Esophagus squamous epithelium (tissue), 5 donors: ENCODE results near the gene MEF2C. TPM values are rescaled to one million over a fixed set of nuclear protein-coding genes. Genes with fewer than 3 reads are reported as not detected.

ENCODE experiments used
- DNase-seq: peaks from one replicate; lab custom pipeline; 2025; lab: John Stamatoyannopoulos, UW
- H3K27ac ChIP-seq, 4 donors: fragments of 200-600 bp; sonication (generic); one replicate each; pipeline ENCODE4 v1.5.1; 2016 to 2019; ENCODE audit warnings: mild to moderate bottlenecking in 1 of 4
- H3K27me3 ChIP-seq, 4 donors: fragments of 200-600 bp; sonication (generic); 1 replicate in 3 of 4; 2 replicates in 1 of 4; pipeline versions ENCODE4 v1.5.1 to v1.6.0; 2017 to 2021; ENCODE audit warnings: antibody characterized with exemption in 1 of 4
- H3K36me3 ChIP-seq, 3 donors: fragments of 200-600 bp; sonication (generic); one replicate each; pipeline ENCODE4 v1.5.1; 2016 to 2019
- H3K4me1 ChIP-seq, 3 donors: fragments of 200-600 bp; sonication (generic); one replicate each; pipeline ENCODE4 v1.5.1; 2017 to 2019
- H3K4me3 ChIP-seq, 4 donors: fragments of 200-600 bp; sonication (generic); 1 replicate in 3 of 4; 2 replicates in 1 of 4; pipeline ENCODE4 v1.5.1; 2016 to 2019; ENCODE audit warnings: mild to moderate bottlenecking in 2 of 4, moderate library complexity in 1 of 4
- H3K9me3 ChIP-seq, 3 donors: fragments of 200-600 bp; sonication (generic); one replicate each; pipeline ENCODE4 v1.5.1; 2016 to 2019
- POLR2A ChIP-seq, 4 donors: fragments of 450-650 bp; IDR thresholded peaks; one replicate each; pipeline ENCODE4 v1.6.1; 2017; ENCODE audit warnings: antibody characterized with exemption in 4 of 4, mild to moderate bottlenecking in 4 of 4, moderate library complexity in 3 of 4
- WGBS, 2 donors: methylation state at CpG; one replicate each; pipeline ENCODE4 v1.1.5; 2018; 5-methylcytosine and 5-hydroxymethylcytosine counted together
- intact Hi-C: fragments of 100-400 bp; cut with DNase I; formaldehyde crosslinking; loops from one replicate; pipeline ENCODE4 v1.15.0; 2022
- total RNA-seq, 4 donors: library from RNA; depleted of rRNA; stranded (reverse); fragments of >200 nt; gene quantifications; one replicate each; pipeline ENCODE4 v1.1.0, GENCODE V29; 2016
- TF ChIP-seq, protein P1 (sequence below), 6 experiments: fragments of 450-650 bp in 4 of 6; fragments of 200-600 bp in 2 of 6; sonication (generic) in 2 of 6; IDR thresholded peaks; one replicate each; pipeline ENCODE4 v1.5.1; 2016 to 2019; ENCODE audit warnings: antibody characterized with exemption in 6 of 6, mild to moderate bottlenecking in 4 of 6, moderate library complexity in 4 of 6
- donor health status: DM: yes; HTN: yes; CAD: no.

Gene MEF2C
- total RNA-seq, 4 donors from 2014 or later, result 3.1 to 17.5 (median 9.9) TPM

DNA sequence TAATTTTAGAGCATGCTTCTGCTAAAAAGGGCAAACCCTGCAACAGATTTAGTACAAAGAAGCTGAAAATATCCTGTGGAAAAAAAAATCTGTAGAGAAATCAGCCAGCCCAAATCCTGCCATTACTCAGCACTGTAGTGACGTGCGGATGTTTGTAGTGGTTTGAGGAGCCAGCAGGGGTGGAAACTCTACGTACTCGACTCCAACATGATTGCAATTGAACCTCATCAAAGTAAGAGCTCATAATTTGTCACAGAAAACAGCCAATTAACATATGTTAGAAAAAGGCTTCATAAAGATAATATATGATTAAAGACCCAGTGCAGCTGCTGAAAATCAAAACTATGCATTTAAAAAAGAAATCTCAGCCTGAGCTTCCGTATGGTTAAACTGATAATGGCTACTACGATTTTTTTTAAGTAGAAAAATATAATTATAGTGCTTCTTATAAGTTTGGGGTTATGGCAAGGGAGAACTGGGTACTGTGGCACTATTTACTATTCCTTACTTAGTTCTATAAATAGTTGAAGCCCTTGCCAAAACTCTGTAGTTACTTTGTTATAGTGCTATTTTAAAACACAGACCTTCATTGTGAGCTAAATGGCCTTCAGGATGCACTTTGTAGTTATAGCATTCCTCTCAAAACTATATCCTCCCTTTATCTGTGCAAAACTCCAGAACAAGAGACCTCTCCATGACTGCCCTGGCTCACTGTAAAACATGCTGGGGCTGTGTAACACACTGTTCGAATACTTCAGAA lies 49.4 kb downstream of the MEF2C start:
- Histone ChIP-seq H3K4me1 (peaks cover 0 to 48% (median 5%) of the 10 kb centered on the region in 3 donors), H3K27me3 (no peaks in the 10 kb centered on the region), H3K27ac (peak overlapping the region in 3 of 4 donors; percentile 70 to 75 (median 74)), H3K4me3 (peak overlapping the region in 1 of 4 donors; percentile 12), H3K36me3 (no peaks in the 10 kb centered on the region), H3K9me3 (no peaks in the 10 kb centered on the region)
- WGBS, 2 donors, result 39 to 46% methylated on average over 7 of the region's 7 CpGs
- no peak for TF ChIP-seq POLR2A (IDR thresholded peaks at IDR 0.05)
- TF ChIP-seq, protein P1, sequence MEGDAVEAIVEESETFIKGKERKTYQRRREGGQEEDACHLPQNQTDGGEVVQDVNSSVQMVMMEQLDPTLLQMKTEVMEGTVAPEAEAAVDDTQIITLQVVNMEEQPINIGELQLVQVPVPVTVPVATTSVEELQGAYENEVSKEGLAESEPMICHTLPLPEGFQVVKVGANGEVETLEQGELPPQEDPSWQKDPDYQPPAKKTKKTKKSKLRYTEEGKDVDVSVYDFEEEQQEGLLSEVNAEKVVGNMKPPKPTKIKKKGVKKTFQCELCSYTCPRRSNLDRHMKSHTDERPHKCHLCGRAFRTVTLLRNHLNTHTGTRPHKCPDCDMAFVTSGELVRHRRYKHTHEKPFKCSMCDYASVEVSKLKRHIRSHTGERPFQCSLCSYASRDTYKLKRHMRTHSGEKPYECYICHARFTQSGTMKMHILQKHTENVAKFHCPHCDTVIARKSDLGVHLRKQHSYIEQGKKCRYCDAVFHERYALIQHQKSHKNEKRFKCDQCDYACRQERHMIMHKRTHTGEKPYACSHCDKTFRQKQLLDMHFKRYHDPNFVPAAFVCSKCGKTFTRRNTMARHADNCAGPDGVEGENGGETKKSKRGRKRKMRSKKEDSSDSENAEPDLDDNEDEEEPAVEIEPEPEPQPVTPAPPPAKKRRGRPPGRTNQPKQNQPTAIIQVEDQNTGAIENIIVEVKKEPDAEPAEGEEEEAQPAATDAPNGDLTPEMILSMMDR (IDR thresholded peaks at IDR 0.05), result no peak
- intact Hi-C loops, result loop anchor here (10.0 kb wide), 1 partner anchor 51 kb away; the partner anchor contains the start of gene MEF2C
- no peak for DNase-seq

DNA sequence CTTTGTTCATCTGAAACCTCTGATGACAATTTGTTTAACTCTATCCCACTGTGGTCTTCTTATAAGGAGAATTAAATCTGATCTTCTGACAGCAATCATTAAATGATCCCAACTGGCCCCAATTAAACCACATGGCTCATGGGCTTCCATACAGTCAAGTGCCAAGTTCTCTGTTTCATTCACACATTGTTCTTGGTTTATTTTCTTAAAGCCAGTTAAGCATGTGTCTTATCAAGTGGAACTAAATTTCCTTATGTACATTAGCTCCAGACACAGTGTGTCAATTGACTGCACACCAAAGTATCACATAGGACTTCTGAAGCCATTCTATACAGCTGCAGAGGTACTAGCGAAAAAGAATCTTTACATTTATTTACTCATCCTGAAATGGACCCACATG lies 51.2 kb downstream of the MEF2C start:
- no peaks in the 10 kb centered on the region for H3K27me3 ChIP-seq
- DNase-seq, result no peak

DNA sequence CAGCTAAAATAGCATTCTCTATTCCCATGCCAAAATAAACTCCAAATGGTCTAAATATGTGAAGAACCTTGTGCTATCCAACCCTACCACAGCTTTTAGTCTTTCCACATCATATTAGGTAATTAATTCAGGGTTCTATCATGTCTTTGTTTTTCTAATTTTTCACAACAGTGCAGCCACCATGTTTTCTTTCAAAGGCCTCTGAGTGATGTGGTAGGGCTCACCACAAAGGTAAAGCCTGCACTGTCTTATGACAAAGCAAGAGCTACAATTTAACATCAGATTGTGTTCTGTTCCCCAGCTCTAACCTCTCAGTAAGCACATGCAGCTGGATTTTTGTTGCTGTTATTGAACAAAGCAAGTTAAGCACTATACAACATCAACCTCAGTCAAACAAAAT lies 52.4 kb downstream of the MEF2C start:
- Histone ChIP-seq H3K27ac (peak overlapping the region in 3 of 4 donors; percentile 71 to 82 (median 71)), H3K4me3 (no peak overlapping the region), H3K27me3 (no peaks in the 10 kb centered on the region), H3K4me1 (peaks cover 0 to 61% (median 11%) of the 10 kb centered on the region in 3 donors), H3K36me3 (no peaks in the 10 kb centered on the region), H3K9me3 (no peaks in the 10 kb centered on the region)
- intact Hi-C loops, result loop anchor here (10.0 kb wide), 1 partner anchor 54 kb away; the partner anchor contains the start of gene MEF2C
- TF ChIP-seq, protein P1 (IDR thresholded peaks at IDR 0.05), result no peak
- TF ChIP-seq POLR2A (IDR thresholded peaks at IDR 0.05), result no peak
- DNase-seq, result no peak

More for the DNA sequence above, 51.2 kb downstream of the MEF2C start:
- Histone ChIP-seq H3K4me3 (no peak overlapping the region), H3K27ac (no peak overlapping the region), H3K9me3 (no peaks in the 10 kb centered on the region), H3K4me1 (peaks cover 0 to 54% (median 5%) of the 10 kb centered on the region in 3 donors), H3K36me3 (no peaks in the 10 kb centered on the region)
- 75 to 77% methylated on average over 1 of the region's 1 CpG for WGBS, 2 donors
- TF ChIP-seq, protein P1 (IDR thresholded peaks at IDR 0.05), result no peak
- no peak for TF ChIP-seq POLR2A (IDR thresholded peaks at IDR 0.05)
- intact Hi-C loops, result loop anchor here (10.0 kb wide), 1 partner anchor 53 kb away; the partner anchor contains the start of gene MEF2C

DNA sequence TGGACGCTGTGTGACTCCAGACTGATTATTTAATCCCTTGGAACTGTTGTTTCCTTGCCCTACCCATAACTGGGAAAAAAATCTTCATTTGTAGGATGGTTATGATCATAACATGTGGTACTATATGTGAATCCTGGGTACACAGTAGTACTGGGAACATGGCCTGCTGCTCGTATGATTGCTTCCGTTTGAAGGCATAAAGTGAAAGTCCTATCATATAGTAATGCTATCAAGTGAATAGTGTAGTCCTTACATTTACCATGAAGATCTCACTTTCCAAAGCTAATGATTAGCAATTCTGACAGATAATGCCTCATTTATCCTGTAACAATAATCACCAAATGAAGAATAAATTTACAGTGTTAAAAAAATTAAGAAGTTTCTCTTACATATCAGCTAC lies 53.2 kb downstream of the MEF2C start:
- no peaks in the 10 kb centered on the region for H3K36me3 ChIP-seq
- H3K4me3 ChIP-seq, result peak overlapping the region in 1 of 4 donors; percentile 41
- intact Hi-C loops, result loop anchor here (10.0 kb wide), 1 partner anchor 55 kb away; the partner anchor contains the start of gene MEF2C
- H3K4me1 ChIP-seq, result peaks cover 0 to 62% (median 12%) of the 10 kb centered on the region in 3 donors
- TF ChIP-seq, protein P1 (IDR thresholded peaks at IDR 0.05), result no peak
- TF ChIP-seq POLR2A (IDR thresholded peaks at IDR 0.05), result no peak
- no peaks in the 10 kb centered on the region for H3K27me3 ChIP-seq
- WGBS, 2 donors, result 65 to 70% methylated on average over 3 of the region's 3 CpGs
- H3K9me3 ChIP-seq, result no peaks in the 10 kb centered on the region
- no peak for DNase-seq
- peak overlapping the region; percentile 26 to 82 (median 71) for H3K27ac ChIP-seq

DNA sequence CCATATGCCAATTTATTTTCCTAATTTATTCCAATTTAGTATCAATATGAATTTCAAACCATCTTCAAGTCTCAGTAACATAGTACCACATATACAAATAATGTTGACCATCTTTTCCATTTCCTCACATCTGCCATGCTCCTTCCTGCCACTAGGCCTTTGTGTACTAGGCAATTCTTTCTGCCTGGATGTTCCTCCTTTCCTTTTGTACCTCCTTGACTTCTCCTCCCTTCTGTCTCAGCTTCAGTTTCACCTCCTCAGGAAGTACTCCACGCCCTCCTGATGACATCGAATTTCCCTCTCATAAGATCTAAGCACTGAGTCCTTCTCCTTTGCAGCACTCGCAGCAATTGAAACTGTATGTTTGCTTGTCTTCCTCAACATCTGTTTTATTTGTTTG lies 53.9 kb downstream of the MEF2C start:
- H3K4me3 ChIP-seq, result peak overlapping the region in 1 of 4 donors; percentile 41
- DNase-seq, result no peak
- no peaks in the 10 kb centered on the region for H3K9me3 ChIP-seq
- H3K36me3 ChIP-seq, result no peaks in the 10 kb centered on the region
- H3K27me3 ChIP-seq, result no peaks in the 10 kb centered on the region
- intact Hi-C loops, result no loop called here
- peaks cover 0 to 57% (median 9%) of the 10 kb centered on the region in 3 donors for H3K4me1 ChIP-seq
- TF ChIP-seq, protein P1 (IDR thresholded peaks at IDR 0.05), result peak in 3 of 6 experiments; percentile 14 to 20 (median 20)
- peak in 1 of 4 donors; percentile 6 for TF ChIP-seq POLR2A (IDR thresholded peaks at IDR 0.05)
- WGBS, 2 donors, result 59 to 64% methylated on average over 3 of the region's 3 CpGs
- H3K27ac ChIP-seq, result peak overlapping the region; percentile 26 to 82 (median 71)
